ENCODE results near the gene KDM3A.

The KDM3A gene

DNA sequence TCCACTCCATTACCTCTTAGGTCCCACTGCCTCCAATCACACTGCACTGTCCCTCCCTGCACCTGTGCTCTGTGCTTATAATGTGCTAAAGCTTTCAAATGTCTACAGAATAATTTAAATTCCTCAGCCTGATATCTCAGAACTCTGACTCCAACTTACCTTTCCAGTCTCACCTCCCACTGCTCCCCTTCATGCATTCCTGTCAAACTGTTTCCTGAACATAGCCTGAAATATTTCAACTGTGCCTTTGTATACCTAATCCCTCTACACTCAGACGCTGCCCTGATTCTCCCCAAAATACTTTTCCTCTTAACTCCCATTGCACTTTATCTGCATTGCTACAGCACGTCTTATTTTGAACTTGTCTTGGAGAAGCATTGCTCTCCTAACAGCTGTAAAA, 81.5 kb downstream of the KDM3A start:
- Mint-ChIP-seq H3K36me3 (ENCODE audit: low read depth) (peaks cover 27% of the 10 kb centered on the region), H3K27me3 (no peaks in the 10 kb centered on the region), H3K9me3 (no peaks in the 10 kb centered on the region), H3K4me1 (ENCODE audit: low read depth) (no peaks in the 10 kb centered on the region), H3K4me3 (no peak overlapping the region), H3K27ac (no peak overlapping the region)
- intact Hi-C loops (cut with micrococcal nuclease), result no loop called here

DNA sequence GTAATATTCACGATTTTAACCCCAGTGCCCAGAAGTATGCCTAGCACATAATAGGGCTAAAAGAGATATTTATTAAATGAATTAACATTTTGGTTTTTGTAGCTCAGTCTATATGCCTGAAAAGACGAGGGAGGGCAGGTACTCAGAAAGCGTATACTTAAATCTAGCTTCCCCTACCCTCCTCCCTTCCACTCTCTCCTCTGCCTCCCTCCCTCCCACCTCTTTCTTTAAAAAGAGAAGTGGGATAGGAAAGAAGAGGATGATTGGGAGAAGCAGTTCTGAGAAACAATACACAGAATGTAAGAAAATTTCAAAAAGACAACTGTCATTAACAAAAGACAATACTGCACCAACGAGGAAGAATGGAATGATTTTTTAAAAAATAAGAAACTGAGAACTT, 82.3 kb downstream of the KDM3A start:
- H3K4me3 Mint-ChIP-seq, result no peak overlapping the region
- H3K27me3 Mint-ChIP-seq, result no peaks in the 10 kb centered on the region
- H3K27ac Mint-ChIP-seq, result no peak overlapping the region
- H3K4me1 Mint-ChIP-seq (ENCODE audit: low read depth), result no peaks in the 10 kb centered on the region
- no peaks in the 10 kb centered on the region for H3K9me3 Mint-ChIP-seq
- H3K36me3 Mint-ChIP-seq (ENCODE audit: low read depth), result peaks cover 34% of the 10 kb centered on the region
- intact Hi-C loops (cut with micrococcal nuclease), result no loop called here

DNA sequence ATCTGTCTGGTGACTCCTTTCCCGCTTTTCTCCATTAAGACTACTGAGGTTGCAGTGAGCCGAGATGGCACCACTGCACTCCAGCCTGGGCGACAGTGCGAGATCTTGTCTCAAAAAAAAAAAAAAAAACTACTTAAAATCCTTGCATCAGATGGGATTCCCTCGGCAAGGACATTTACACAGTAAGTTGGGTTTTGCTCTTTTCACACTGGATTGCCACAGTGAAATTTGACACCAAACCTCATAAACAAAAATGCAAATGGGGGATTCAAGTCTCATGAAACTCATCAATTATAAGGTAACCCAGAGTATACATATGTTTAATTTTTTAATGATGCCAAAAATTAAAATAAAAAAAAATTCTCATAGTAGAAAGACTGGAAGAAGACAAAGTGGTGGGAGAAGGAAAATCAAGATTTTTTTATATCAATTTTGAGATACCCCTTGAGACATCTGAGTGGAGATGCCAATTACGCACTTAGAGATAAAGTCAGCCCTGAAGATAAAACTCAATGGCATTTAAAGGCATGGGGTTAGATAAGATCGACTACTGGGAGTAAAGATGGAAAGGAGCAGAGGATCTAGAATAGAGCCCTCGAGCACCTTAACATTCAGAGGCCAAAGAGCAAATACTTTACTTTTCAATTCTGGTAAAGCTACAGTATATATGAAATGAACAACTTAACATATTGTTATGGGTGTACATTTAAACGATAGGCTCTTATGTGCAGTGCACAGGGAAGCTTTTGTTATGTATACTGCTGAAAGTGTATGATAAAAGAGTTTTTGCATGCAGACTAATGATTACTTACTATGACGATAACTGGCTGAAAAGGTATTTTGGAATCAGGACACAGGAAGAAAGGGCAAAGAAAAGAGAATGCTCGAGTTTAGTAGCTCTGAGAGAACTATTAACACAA, 84.5 kb downstream of the KDM3A start:
- peaks cover 51% of the 10 kb centered on the region for H3K36me3 Mint-ChIP-seq (ENCODE audit: low read depth)
- intact Hi-C loops (cut with micrococcal nuclease), result no loop called here
- no peak overlapping the region for H3K27ac Mint-ChIP-seq
- no peaks in the 10 kb centered on the region for H3K27me3 Mint-ChIP-seq
- H3K4me1 Mint-ChIP-seq (ENCODE audit: low read depth), result no peaks in the 10 kb centered on the region
- H3K4me3 Mint-ChIP-seq, result no peak overlapping the region
- H3K9me3 Mint-ChIP-seq, result no peaks in the 10 kb centered on the region

DNA sequence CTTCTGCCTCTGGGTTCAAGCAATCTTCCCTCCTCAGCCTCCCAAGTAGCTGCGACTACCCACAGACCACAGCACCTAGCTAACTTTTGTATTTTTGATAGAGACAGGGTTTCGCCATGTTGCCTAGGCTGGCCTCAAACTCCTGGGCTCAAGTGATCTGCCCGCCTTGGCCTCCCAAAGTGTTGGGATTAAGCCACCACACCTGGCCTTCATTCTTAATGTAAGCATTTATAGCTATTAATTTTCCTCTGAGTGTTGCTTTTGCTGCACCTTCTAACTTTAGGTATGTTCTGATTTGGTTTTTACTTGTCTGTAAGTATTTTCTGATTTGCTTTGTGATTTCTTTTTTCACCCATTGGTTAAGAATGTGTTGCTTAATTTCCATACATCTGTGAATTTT, 92.4 kb downstream of the KDM3A start:
- no peaks in the 10 kb centered on the region for H3K27me3 Mint-ChIP-seq
- no peak overlapping the region for H3K4me3 Mint-ChIP-seq
- H3K36me3 Mint-ChIP-seq (ENCODE audit: low read depth), result peaks cover 65% of the 10 kb centered on the region
- peaks cover 55% of the 10 kb centered on the region for H3K9me3 Mint-ChIP-seq
- intact Hi-C loops (cut with micrococcal nuclease), result no loop called here
- no peaks in the 10 kb centered on the region for H3K4me1 Mint-ChIP-seq (ENCODE audit: low read depth)
- H3K27ac Mint-ChIP-seq, result no peak overlapping the region

DNA sequence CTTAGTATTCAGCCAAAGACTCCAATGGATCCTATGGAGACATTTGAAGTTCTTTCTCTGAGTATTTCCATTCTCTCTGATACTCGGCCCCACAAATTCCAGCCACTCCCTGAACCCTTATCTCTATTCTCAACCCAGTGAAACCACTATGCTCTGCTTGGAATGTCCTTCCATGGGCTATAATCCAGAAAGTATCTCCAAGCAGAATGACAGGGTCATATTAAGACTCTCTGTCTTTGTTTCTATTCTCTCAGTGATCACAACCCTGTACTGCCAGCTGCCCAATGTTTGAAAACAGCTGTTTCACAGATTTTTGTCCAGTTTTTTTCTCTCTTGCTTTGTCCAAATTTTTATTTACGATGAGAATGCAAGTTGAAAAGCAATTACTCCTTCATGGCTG, 100.2 kb downstream of the KDM3A start:
- peaks cover 87% of the 10 kb centered on the region for H3K36me3 Mint-ChIP-seq (ENCODE audit: low read depth)
- H3K27ac Mint-ChIP-seq, result no peak overlapping the region
- intact Hi-C loops (cut with micrococcal nuclease), result no loop called here
- no peaks in the 10 kb centered on the region for H3K4me1 Mint-ChIP-seq (ENCODE audit: low read depth)
- H3K27me3 Mint-ChIP-seq, result no peaks in the 10 kb centered on the region
- no peak overlapping the region for H3K4me3 Mint-ChIP-seq
- H3K9me3 Mint-ChIP-seq, result peaks cover 73% of the 10 kb centered on the region
